Stomach (tissue), 4 donors: ENCODE results near the gene BTBD17.

Source experiments
- EP300 ChIP-seq: sonication (generic); formaldehyde crosslinking; IDR thresholded peaks from one replicate; pipeline ENCODE4 v1.6.1; 2017; ENCODE audit warnings: antibody characterized with exemption
- POLR2AphosphoS5 ChIP-seq, 3 donors: sonication (generic); formaldehyde crosslinking; IDR thresholded peaks; one replicate each; pipeline ENCODE4 v1.6.1; 2016; ENCODE audit warnings: antibody characterized with exemption in 3 of 3

DNA sequence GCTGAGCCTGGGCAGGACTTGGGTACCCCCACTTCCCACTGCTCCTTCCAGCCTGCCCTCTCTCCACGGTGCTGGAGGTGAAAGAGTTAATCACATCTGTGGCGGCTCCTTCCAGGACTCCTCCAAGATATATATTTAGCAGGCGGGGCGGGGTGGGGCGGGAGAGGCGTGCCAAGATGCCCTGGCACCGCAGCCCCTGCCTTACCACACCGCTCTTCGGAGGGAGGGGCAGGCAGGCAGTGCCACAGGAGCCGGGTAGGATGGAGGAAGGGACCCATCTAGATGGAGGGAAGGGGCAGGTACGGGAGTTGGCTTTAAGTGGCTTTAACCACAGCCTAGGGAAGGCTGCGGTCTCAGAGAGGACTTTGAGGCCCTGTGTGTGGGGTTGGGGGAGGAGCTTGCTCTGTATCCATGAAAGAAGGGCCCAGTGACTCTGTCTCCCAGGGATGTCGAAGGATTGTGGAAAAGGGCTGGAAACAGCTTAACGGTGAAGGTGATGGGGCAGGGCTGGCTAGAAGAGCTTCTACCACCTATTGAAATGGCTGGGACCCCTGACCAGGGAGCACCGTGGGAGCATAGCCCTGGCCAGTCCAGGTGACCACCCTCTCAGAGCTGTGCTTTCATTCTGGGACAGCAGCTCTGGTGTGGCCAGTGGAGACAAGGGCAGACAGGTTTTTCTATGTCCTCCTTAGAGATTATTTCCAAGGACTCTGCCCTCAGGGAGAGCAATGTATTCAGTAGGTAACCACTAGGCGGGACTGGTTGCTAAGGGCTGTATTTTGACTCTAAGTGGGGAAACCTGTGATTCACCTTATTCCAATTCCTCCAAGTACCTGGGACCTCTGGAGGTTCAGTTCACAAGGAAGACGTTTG, 18.7 kb upstream of the BTBD17 start:
- TF ChIP-seq POLR2AphosphoS5 (IDR thresholded peaks at IDR 0.05), result peak in 2 of 3 donors; percentile 56 to 57
- TF ChIP-seq EP300, result no peak
